Endothelial cell of umbilical vein (primary cell): ENCODE results near the gene MT3.

Experiments used
- POLR2AphosphoS5 ChIP-seq: IDR thresholded peaks from 2 replicates; pipeline ENCODE4 v1.6.1; 2012; ENCODE audit warnings: low read depth, mild to moderate bottlenecking, control low read depth, low read length, moderate library complexity; ENCODE audit not compliant: insufficient read depth
- TF ChIP-seq, protein P1 (sequence below), 2 donors: IDR thresholded peaks; 1 replicate in 1 of 2; 2 replicates in 1 of 2; pipeline ENCODE4 v1.5.1; 2011; ENCODE audit warnings: low read length in 2 of 2, mild to moderate bottlenecking in 2 of 2, moderate library complexity in 2 of 2, control low read depth in 1 of 2, inconsistent platforms in 1 of 2, low read depth in 1 of 2; ENCODE audit not compliant: insufficient read depth in 1 of 2; ENCODE audit errors: extremely low read depth in 1 of 2

DNA sequence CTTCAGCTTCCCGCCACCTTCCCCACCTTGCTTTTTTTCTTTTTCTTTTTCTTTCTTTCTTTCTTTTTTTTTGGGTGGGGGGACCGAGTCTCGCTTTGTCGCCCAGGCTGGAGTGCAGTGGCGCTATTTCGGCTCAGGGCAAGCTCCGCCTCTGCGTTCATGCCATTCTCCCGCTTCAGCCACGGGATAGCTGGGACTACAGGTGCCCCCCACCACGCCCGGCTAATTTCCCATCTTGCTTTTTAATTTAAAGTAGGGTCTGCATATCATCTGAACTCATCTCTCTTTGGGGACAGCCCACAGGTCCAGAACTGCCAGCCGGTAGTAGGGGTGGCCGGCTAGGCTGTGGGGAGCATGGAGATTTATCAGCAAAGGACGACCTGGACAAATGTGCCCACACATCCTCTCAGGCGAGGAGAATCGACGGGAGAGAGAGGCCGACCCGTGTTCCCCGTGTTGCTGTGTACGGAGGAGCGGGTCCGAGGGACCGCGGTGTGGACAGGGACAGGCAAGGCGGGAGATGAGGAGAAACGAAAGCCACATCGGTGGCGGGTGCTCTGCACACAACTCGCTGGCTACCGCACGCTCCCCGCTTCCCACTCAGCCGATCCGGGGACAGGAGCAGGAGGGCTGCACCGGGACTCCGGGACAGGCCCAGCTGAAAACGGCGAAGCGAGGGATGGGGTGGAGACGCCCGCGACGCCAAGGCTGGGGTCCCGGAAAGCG lies 45.5 kb downstream of the MT3 start:
- TF ChIP-seq POLR2AphosphoS5 = no peak
- TF ChIP-seq, protein P1, sequence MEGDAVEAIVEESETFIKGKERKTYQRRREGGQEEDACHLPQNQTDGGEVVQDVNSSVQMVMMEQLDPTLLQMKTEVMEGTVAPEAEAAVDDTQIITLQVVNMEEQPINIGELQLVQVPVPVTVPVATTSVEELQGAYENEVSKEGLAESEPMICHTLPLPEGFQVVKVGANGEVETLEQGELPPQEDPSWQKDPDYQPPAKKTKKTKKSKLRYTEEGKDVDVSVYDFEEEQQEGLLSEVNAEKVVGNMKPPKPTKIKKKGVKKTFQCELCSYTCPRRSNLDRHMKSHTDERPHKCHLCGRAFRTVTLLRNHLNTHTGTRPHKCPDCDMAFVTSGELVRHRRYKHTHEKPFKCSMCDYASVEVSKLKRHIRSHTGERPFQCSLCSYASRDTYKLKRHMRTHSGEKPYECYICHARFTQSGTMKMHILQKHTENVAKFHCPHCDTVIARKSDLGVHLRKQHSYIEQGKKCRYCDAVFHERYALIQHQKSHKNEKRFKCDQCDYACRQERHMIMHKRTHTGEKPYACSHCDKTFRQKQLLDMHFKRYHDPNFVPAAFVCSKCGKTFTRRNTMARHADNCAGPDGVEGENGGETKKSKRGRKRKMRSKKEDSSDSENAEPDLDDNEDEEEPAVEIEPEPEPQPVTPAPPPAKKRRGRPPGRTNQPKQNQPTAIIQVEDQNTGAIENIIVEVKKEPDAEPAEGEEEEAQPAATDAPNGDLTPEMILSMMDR (IDR thresholded peaks at IDR 0.05; ENCODE audit: extremely low read depth in 1 of 2, insufficient read depth in 1 of 2, low read depth in 1 of 2, low read length in 2 of 2) = no peak
